ENCODE results near the gene PCDH12. TPM values are rescaled to one million over a fixed set of nuclear protein-coding genes. Genes with fewer than 3 reads are reported as not detected.

Gene PCDH12
- total RNA-seq, 1 donor from 2014 or later, result 0.07 TPM

- Mint-ChIP-seq H3K4me1 (peaks cover 2% of the 10 kb centered on the region), H3K27me3 (ENCODE audit: low read depth) (no peaks in the 10 kb centered on the region), H3K27ac (no peak overlapping the region), H3K9me3 (no peaks in the 10 kb centered on the region), H3K4me3 (no peak overlapping the region), H3K36me3 (peaks cover 22% of the 10 kb centered on the region)
- DNase-seq (ENCODE audit: low spot score in 2 of 2, unreplicated experiment in 2 of 2), result no peak
- TF ChIP-seq CTCF (IDR thresholded peaks at IDR 0.05; ENCODE audit: unreplicated experiment), result no peak
Observed at GRCh38 chr5:141935538-141935937, 22.5 kb downstream of the PCDH12 start.

DNA sequence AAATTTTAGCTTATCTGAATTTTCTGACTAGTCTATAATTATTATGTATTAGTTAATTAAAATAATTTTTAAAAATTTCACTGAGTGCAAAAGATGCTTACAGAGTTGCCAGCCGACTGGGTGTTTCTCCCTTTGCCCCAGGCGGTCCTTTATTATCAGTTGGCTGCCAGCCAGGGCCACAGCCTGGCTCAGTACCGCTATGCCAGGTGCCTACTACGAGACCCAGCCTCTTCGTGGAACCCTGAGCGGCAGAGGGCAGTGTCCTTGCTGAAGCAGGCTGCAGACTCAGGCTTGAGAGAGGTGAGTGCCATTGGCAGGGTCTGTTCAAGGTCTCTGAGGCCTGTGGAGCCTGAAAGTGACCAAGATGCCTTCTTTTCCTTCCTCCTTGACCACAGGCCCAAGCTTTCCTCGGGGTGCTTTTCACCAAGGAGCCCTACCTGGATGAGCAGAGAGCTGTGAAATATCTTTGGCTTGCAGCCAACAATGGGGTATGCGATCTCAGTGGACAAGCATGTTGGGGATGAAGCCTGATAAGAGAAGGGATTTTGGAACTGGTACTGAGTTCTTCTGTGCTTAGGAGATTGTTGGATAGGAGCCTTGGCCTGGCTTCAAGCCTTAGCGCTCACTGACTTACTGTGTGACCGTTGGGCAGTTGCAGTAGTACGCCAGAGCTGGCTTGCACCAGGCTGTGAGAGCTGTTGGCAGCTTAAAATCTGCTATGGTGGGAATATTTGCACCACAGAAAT, 23.7 kb downstream of the PCDH12 start:
- DNase-seq (ENCODE audit: low spot score in 2 of 2, unreplicated experiment in 2 of 2), result no peak
- Mint-ChIP-seq H3K4me3 (no peak overlapping the region), H3K4me1 (peaks cover 2% of the 10 kb centered on the region), H3K27ac (no peak overlapping the region), H3K27me3 (ENCODE audit: low read depth) (no peaks in the 10 kb centered on the region), H3K9me3 (no peaks in the 10 kb centered on the region), H3K36me3 (peaks cover 30% of the 10 kb centered on the region)
- no peak for TF ChIP-seq CTCF (IDR thresholded peaks at IDR 0.05; ENCODE audit: unreplicated experiment)

DNA sequence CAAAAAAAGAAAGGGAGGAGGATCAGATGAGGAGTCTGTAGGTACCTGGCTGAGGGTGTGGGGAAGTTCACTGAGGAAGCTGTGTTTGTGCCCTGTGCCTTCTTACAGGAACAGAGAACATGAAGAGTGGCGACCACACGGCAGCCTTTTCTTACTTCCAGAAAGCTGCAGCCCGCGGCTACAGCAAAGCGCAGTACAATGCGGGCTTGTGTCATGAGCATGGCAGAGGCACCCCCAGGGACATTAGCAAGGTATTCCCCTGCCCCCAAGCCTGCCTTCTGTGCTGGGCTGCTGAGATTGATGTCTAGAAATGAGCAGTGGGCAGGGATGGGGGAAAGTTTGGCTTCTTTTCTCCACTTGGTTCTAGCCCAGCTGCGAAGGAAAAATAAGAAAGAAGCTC, 24.9 kb downstream of the PCDH12 start:
- peaks cover 2% of the 10 kb centered on the region for H3K4me1 Mint-ChIP-seq
- peaks cover 36% of the 10 kb centered on the region for H3K36me3 Mint-ChIP-seq
- no peaks in the 10 kb centered on the region for H3K9me3 Mint-ChIP-seq

DNA sequence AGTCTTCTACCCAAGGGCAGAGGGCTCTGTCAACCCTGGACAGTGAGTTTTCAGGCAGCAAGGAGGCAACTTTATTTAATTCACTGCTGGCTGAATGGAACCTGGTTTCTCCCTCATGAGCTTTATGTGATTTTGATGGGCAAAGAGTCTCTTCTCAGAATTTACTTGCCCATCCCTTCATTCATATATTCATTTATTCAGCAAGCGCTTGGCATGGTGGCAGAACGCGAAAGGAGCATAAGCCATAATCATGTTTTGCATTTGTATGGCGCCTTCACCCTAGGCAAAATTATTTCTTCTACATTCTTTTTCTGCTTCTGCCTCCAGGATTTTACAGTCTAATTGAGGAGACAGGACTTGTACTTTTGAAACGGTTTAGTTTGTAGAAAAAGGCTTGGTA, 26.3 kb downstream of the PCDH12 start:
- peaks cover 2% of the 10 kb centered on the region for H3K4me1 Mint-ChIP-seq
- no peak overlapping the region for H3K4me3 Mint-ChIP-seq
- peaks cover 47% of the 10 kb centered on the region for H3K36me3 Mint-ChIP-seq
- H3K9me3 Mint-ChIP-seq, result no peaks in the 10 kb centered on the region
- no peak overlapping the region for H3K27ac Mint-ChIP-seq
- DNase-seq (ENCODE audit: low spot score in 2 of 2, unreplicated experiment in 2 of 2), result no peak
- H3K27me3 Mint-ChIP-seq (ENCODE audit: low read depth), result no peaks in the 10 kb centered on the region
- TF ChIP-seq CTCF (IDR thresholded peaks at IDR 0.05; ENCODE audit: unreplicated experiment), result no peak

More for the DNA sequence above, 24.9 kb downstream of the PCDH12 start:
- Mint-ChIP-seq H3K27ac (no peak overlapping the region), H3K4me3 (no peak overlapping the region), H3K27me3 (ENCODE audit: low read depth) (no peaks in the 10 kb centered on the region)
- DNase-seq (ENCODE audit: low spot score in 2 of 2, unreplicated experiment in 2 of 2), result no peak
- TF ChIP-seq CTCF (IDR thresholded peaks at IDR 0.05; ENCODE audit: unreplicated experiment), result no peak

DNA sequence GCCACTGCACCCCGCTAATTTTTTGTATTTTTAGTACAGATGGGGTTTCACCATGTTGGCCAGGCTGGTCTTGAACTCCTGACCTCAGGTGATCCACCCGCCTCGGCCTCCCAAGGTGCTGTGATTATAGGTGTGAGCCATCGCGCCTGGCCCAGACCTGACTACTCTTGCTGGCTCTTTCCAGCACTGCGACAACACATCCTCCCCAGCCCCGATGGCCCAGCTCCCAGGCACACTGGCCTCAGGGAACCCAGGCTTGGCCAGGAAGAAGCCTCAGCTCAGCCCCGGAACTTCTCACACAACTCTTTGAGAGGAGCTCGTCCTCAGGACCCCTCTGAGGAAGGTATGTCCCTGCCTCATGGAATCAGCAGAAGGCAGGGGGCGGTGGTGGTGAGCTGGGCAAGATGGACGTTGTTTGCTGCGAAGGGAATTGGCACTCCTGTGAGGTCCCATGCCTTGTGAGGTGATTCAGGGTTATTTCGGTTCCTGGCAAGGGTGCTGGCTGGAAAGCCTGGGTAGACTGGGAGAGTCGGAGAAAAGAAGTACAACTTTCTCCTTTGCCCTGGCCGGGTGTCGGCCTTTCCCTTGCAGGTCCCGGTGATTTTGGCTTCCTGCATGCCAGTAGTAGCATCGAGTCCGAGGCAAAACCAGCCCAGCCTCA, 28.5 kb downstream of the PCDH12 start:
- no peak for DNase-seq (ENCODE audit: low spot score in 2 of 2, unreplicated experiment in 2 of 2)
- peaks cover 49% of the 10 kb centered on the region for H3K36me3 Mint-ChIP-seq
- no peak overlapping the region for H3K4me3 Mint-ChIP-seq
- no peaks in the 10 kb centered on the region for H3K27me3 Mint-ChIP-seq (ENCODE audit: low read depth)
- H3K27ac Mint-ChIP-seq, result no peak overlapping the region
- peaks cover 4% of the 10 kb centered on the region for H3K4me1 Mint-ChIP-seq
- TF ChIP-seq CTCF (IDR thresholded peaks at IDR 0.05; ENCODE audit: unreplicated experiment), result no peak
- no peaks in the 10 kb centered on the region for H3K9me3 Mint-ChIP-seq
